Neural cell (in vitro differentiated cells): Measurements from ENCODE around the gene PRPF40A. TPM values are rescaled to one million over a fixed set of nuclear protein-coding genes. Genes with fewer than 3 reads are reported as not detected.
"Not testable (repeated sequence)": the region's sequence is repeated elsewhere in the genome, so short reads cannot be mapped to it uniquely, and the experiment has no call there.

ENCODE experiments used
- H2AFZ ChIP-seq: fragments of 200-600, 300-800 bp; sonication (generic), shearing (Covaris generic); 2 replicates; pipeline ENCODE4 v1.6.0; 2014; ENCODE audit warnings: low read depth, mild to moderate bottlenecking, antibody characterized with exemption, low read length, moderate library complexity
- H3F3A ChIP-seq: fragments of 200-600 bp; shearing (Covaris generic); 2 replicates; pipeline ENCODE4 v1.6.1; 2016; ENCODE audit warnings: mild to moderate bottlenecking, moderate library complexity, mixed read lengths, antibody characterized with exemption, low read length; ENCODE audit not compliant: insufficient read depth, poor library complexity, severe bottlenecking
- H3K27ac ChIP-seq: fragments of 200-600, 300-800 bp; sonication (generic), shearing (Covaris generic); 2 replicates; pipeline ENCODE4 v1.5.1; 2014; ENCODE audit warnings: mild to moderate bottlenecking, low read length, moderate library complexity
- H3K27me3 ChIP-seq: fragments of 300-800, 200-600 bp; sonication (generic), shearing (Covaris generic); 2 replicates; pipeline ENCODE4 v1.6.0; 2014; ENCODE audit warnings: mild to moderate bottlenecking, low read depth, low read length, moderate library complexity; ENCODE audit not compliant: insufficient read depth
- H3K36me3 ChIP-seq: fragments of 300-800, 200-600 bp; sonication (generic), shearing (Covaris generic); 2 replicates; pipeline ENCODE4 v1.5.1; 2014; ENCODE audit warnings: mild to moderate bottlenecking, antibody characterized with exemption, low read length, moderate library complexity; ENCODE audit not compliant: insufficient read depth
- H3K4me2 ChIP-seq: fragments of 300-800, 200-600 bp; sonication (generic), shearing (Covaris generic); 2 replicates; pipeline ENCODE4 v1.6.0; 2014; ENCODE audit warnings: mild to moderate bottlenecking, low read length
- H3K4me3 ChIP-seq: fragments of 300-800, 200-600 bp; sonication (generic), shearing (Covaris generic); 2 replicates; pipeline ENCODE4 v1.5.1; 2014; ENCODE audit warnings: mild to moderate bottlenecking, low read length, moderate library complexity
- H3K79me2 ChIP-seq: fragments of 200-600 bp; shearing (Covaris generic); replicated peaks from 2 replicates; pipeline ENCODE4 v1.6.0; 2014; ENCODE audit warnings: mild to moderate bottlenecking, low read length, moderate library complexity; ENCODE audit not compliant: insufficient read depth
- H3K9ac ChIP-seq: fragments of 300-800, 200-600 bp; sonication (generic), shearing (Covaris generic); 2 replicates; pipeline ENCODE4 v1.6.1; 2016; ENCODE audit warnings: mild to moderate bottlenecking, low read length, mixed read lengths
- H3K9me2 ChIP-seq: fragments of 200-600 bp; shearing (Covaris generic); 2 replicates; pipeline ENCODE4 v1.6.1; 2016; ENCODE audit warnings: mild to moderate bottlenecking, low read length, mixed read lengths; ENCODE audit not compliant: insufficient read depth
- H3K9me3 ChIP-seq: fragments of 200-600, 300-800 bp; sonication (generic), shearing (Covaris generic); 2 replicates; pipeline ENCODE4 v1.6.1; 2016; ENCODE audit warnings: mild to moderate bottlenecking, mixed run types, low read length, moderate library complexity, mixed read lengths
- H4K20me1 ChIP-seq: fragments of 200-600 bp; shearing (Covaris generic); 2 replicates; pipeline ENCODE4 v1.6.1; 2016; ENCODE audit warnings: mild to moderate bottlenecking, mixed run types; ENCODE audit not compliant: insufficient read depth
- CTCF ChIP-seq: fragments of 450-650 bp; IDR thresholded peaks from 2 replicates; pipeline ENCODE4 v1.5.1; 2014; ENCODE audit warnings: antibody characterized with exemption, mild to moderate bottlenecking, moderate library complexity; ENCODE audit not compliant: poor library complexity, severe bottlenecking
- EP300 ChIP-seq: fragments of 450-650 bp; conservative IDR thresholded peaks from 2 replicates; pipeline ENCODE4 v1.6.1; 2014; ENCODE audit warnings: antibody characterized with exemption, mild to moderate bottlenecking, moderate library complexity; ENCODE audit not compliant: poor library complexity, severe bottlenecking
- EZH2 ChIP-seq: fragments of 200-600, 300-800 bp; shearing (Covaris generic), sonication (generic); IDR thresholded peaks from 2 replicates; pipeline ENCODE4 v1.6.1; 2014; ENCODE audit warnings: antibody characterized with exemption, low read length, borderline replicate concordance, mild to moderate bottlenecking; ENCODE audit not compliant: insufficient read depth, poor library complexity, severe bottlenecking
- MXI1 ChIP-seq: fragments of 450-650 bp; conservative IDR thresholded peaks from 2 replicates; pipeline ENCODE4 v1.6.1; 2014; ENCODE audit warnings: antibody characterized with exemption, mild to moderate bottlenecking; ENCODE audit not compliant: poor library complexity, severe bottlenecking
- POLR2AphosphoS5 ChIP-seq: IDR thresholded peaks from 2 replicates; pipeline ENCODE4 v1.6.1; 2012
- RAD21 ChIP-seq: fragments of 450-650 bp; conservative IDR thresholded peaks from 2 replicates; pipeline ENCODE4 v1.6.1; 2014; ENCODE audit warnings: antibody characterized with exemption, mild to moderate bottlenecking, moderate library complexity
- REST ChIP-seq: IDR thresholded peaks from 2 replicates; pipeline ENCODE4 v1.6.1; 2012; ENCODE audit warnings: borderline replicate concordance
- SMC3 ChIP-seq: fragments of 450-650 bp; conservative IDR thresholded peaks from 2 replicates; pipeline ENCODE4 v1.6.1; 2014; ENCODE audit warnings: antibody characterized with exemption, mild to moderate bottlenecking, moderate library complexity; ENCODE audit not compliant: poor library complexity
- TAF1 ChIP-seq: IDR thresholded peaks from 2 replicates; pipeline ENCODE4 v1.6.1; 2012; ENCODE audit warnings: low read depth
- polyA plus RNA-seq: library from polyadenylated mRNA; depleted of rRNA; stranded (reverse); fragments of >200 nt; gene quantifications from 2 replicates; pipeline ENCODE4 v1.2.3, GENCODE V29; 2014

The PRPF40A gene
- polyA plus RNA-seq, 1 donor from 2014 or later = 105 TPM

- Histone ChIP-seq H3K27me3 (no peaks in the 10 kb centered on the region), H4K20me1 (no peaks in the 10 kb centered on the region), H3K9me2 (no peaks in the 10 kb centered on the region), H3K27ac (no peak overlapping the region), H3K4me3 (no peak overlapping the region), H3K9me3 (no peaks in the 10 kb centered on the region), H3K79me2 (peaks cover 50% of the 10 kb centered on the region), H3K4me2 (no peak overlapping the region), H3F3A (no peaks in the 10 kb centered on the region), H3K36me3 (no peaks in the 10 kb centered on the region), H3K9ac (no peak overlapping the region), H2AFZ (no peak overlapping the region)
- TF ChIP-seq TAF1 (no peak), RAD21 (no peak), CTCF (no peak), EZH2 (no peak), SMC3 (no peak), EP300 (no peak), MXI1 (no peak), REST (no peak), POLR2AphosphoS5 (no peak)
Observed at GRCh38 chr2:152723918-152724317, 6.7 kb upstream of the PRPF40A start.

GRCh38 chr2:152722639-152723038, 5.4 kb upstream of the PRPF40A start:
- not testable (repeated sequence) for H3K9me3 ChIP-seq, H2AFZ ChIP-seq, H3K36me3 ChIP-seq, H3K4me3 ChIP-seq, H4K20me1 ChIP-seq, H3K4me2 ChIP-seq, H3F3A ChIP-seq, H3K9me2 ChIP-seq, H3K27ac ChIP-seq, H3K9ac ChIP-seq, H3K27me3 ChIP-seq
- peaks cover 45% of the 10 kb centered on the region for H3K79me2 ChIP-seq

GRCh38 chr2:152720794-152721193, 3.5 kb upstream of the PRPF40A start:
- Histone ChIP-seq H3K4me3 (peak overlapping the region; percentile 84), H3K27ac (no peak overlapping the region), H3K9me3 (no peaks in the 10 kb centered on the region), H3K9ac (no peak overlapping the region), H3K27me3 (no peaks in the 10 kb centered on the region), H3K9me2 (no peaks in the 10 kb centered on the region), H3K36me3 (no peaks in the 10 kb centered on the region), H3K79me2 (peaks cover 51% of the 10 kb centered on the region), H3F3A (no peaks in the 10 kb centered on the region), H3K4me2 (peak overlapping the region; percentile 94), H4K20me1 (no peaks in the 10 kb centered on the region), H2AFZ (no peak overlapping the region)
- TF ChIP-seq POLR2AphosphoS5 (no peak), EZH2 (no peak), RAD21 (no peak), TAF1 (no peak), EP300 (no peak), SMC3 (no peak), CTCF (no peak), REST (no peak), MXI1 (no peak)
